Fibroblast of lung (primary cell): ENCODE results near the gene AP1S1.

Experiments used
- CTCF ChIP-seq, 2 donors: IDR thresholded peaks in 1 of 2; conservative IDR thresholded peaks in 1 of 2; 1 replicate in 1 of 2; 2 replicates in 1 of 2; pipeline ENCODE4 v1.5.1; 2011 to 2012; ENCODE audit warnings: low read length in 2 of 2, control low read depth in 1 of 2, inconsistent platforms in 1 of 2, low read depth in 1 of 2, mild to moderate bottlenecking in 1 of 2
- EZH2 ChIP-seq: IDR thresholded peaks from 2 replicates; pipeline ENCODE4 v1.5.1; 2012; ENCODE audit warnings: low read length, control low read depth, mild to moderate bottlenecking; ENCODE audit errors: missing control alignments

GRCh38 chr7:101162551-101163278 is 8.4 kb downstream of the AP1S1 start:
- TF ChIP-seq CTCF (conservative IDR thresholded peaks at IDR 0.05 in 1 of 2, IDR thresholded peaks at IDR 0.05 in 1 of 2; ENCODE audit: low read depth in 1 of 2, low read length in 2 of 2) (no peak), EZH2 (no peak)
